Measurements from ENCODE around the gene MYO1H.
"Not testable (repeated sequence)": the region's sequence is repeated elsewhere in the genome, so short reads cannot be mapped to it uniquely, and the experiment has no call there.

Gene MYO1H

GRCh38 chr12:109466305-109466704 lies 118.6 kb downstream of the MYO1H start:
- Histone ChIP-seq H3K36me3 (replicated peaks) (peaks cover 25% of the 10 kb centered on the region), H3K27me3 (replicated peaks) (no peaks in the 10 kb centered on the region), H3K27ac (no peak overlapping the region), H3K4me3 (ENCODE audit: low read depth, low read length) (no peak overlapping the region)
- in situ Hi-C loops (cut with HindIII; ENCODE audit: low pct_ligation_motif_present, low sequenced_read_pairs): no loop called here
- no peak for TF ChIP-seq CTCF (IDR thresholded peaks at IDR 0.05; ENCODE audit: low read depth, low read length, missing control alignments)
- DNase-seq: no peak

GRCh38 chr12:109466821-109467220 lies 119.1 kb downstream of the MYO1H start:
- peaks cover 27% of the 10 kb centered on the region for H3K36me3 ChIP-seq (replicated peaks)
- no peak overlapping the region for H3K4me3 ChIP-seq (ENCODE audit: low read depth, low read length)
- in situ Hi-C loops (cut with HindIII; ENCODE audit: low pct_ligation_motif_present, low sequenced_read_pairs): no loop called here
- no peak for TF ChIP-seq CTCF (IDR thresholded peaks at IDR 0.05; ENCODE audit: low read depth, low read length, missing control alignments)
- H3K27me3 ChIP-seq (replicated peaks): no peaks in the 10 kb centered on the region
- no peak for DNase-seq
- no peak overlapping the region for H3K27ac ChIP-seq

- no peak for DNase-seq
- Histone ChIP-seq H3K27me3 (replicated peaks) (no peaks in the 10 kb centered on the region), H3K4me3 (ENCODE audit: low read depth, low read length) (no peak overlapping the region), H3K27ac (no peak overlapping the region), H3K36me3 (replicated peaks) (peaks cover 27% of the 10 kb centered on the region)
- in situ Hi-C loops (cut with HindIII; ENCODE audit: low pct_ligation_motif_present, low sequenced_read_pairs): no loop called here
- TF ChIP-seq CTCF (IDR thresholded peaks at IDR 0.05; ENCODE audit: low read depth, low read length, missing control alignments): no peak
These were observed 120.4 kb downstream of the MYO1H start for GRCh38 chr12:109467978-109468676.

- in situ Hi-C loops (cut with HindIII; ENCODE audit: low pct_ligation_motif_present, low sequenced_read_pairs): no loop called here
- H3K27ac ChIP-seq: no peak overlapping the region
These were observed 121.8 kb downstream of the MYO1H start for GRCh38 chr12:109469517-109469916.

GRCh38 chr12:109473006-109473405 lies 125.3 kb downstream of the MYO1H start:
- H3K4me3 ChIP-seq (ENCODE audit: low read depth, low read length): no peak overlapping the region
- H3K36me3 ChIP-seq (replicated peaks): peaks cover 23% of the 10 kb centered on the region
- H3K27me3 ChIP-seq (replicated peaks): no peaks in the 10 kb centered on the region
- in situ Hi-C loops (cut with HindIII; ENCODE audit: low pct_ligation_motif_present, low sequenced_read_pairs): no loop called here
- no peak for TF ChIP-seq CTCF (IDR thresholded peaks at IDR 0.05; ENCODE audit: low read depth, low read length, missing control alignments)
- H3K27ac ChIP-seq: no peak overlapping the region
- no peak for DNase-seq

More at GRCh38 chr12:109469517-109469916, 121.8 kb downstream of the MYO1H start:
- no peak overlapping the region for H3K4me3 ChIP-seq (ENCODE audit: low read depth, low read length)
- no peak for TF ChIP-seq CTCF (IDR thresholded peaks at IDR 0.05; ENCODE audit: low read depth, low read length, missing control alignments)
- H3K36me3 ChIP-seq (replicated peaks): peaks cover 31% of the 10 kb centered on the region
- DNase-seq: no peak
- no peaks in the 10 kb centered on the region for H3K27me3 ChIP-seq (replicated peaks)

GRCh38 chr12:109473526-109474270 lies 126.0 kb downstream of the MYO1H start:
- H3K27me3 ChIP-seq (replicated peaks); DNase-seq; H3K27ac ChIP-seq; H3K4me3 ChIP-seq (ENCODE audit: low read depth, low read length); in situ Hi-C loops (cut with HindIII; ENCODE audit: low pct_ligation_motif_present, low sequenced_read_pairs): not testable (repeated sequence)
- peaks cover 18% of the 10 kb centered on the region for H3K36me3 ChIP-seq (replicated peaks)
